HG02970 (cell line): ENCODE results near the gene RNF130.
"Not testable (repeated sequence)": the region's sequence is repeated elsewhere in the genome, so short reads cannot be mapped to it uniquely, and the experiment has no call there.

Experiments used
- ATAC-seq: cut with Tn5 transposase; IDR thresholded peaks from one replicate; pipeline ENCODE4 v1.9.1; 2021; ENCODE audit warnings: mild to moderate bottlenecking, moderate library complexity, moderate number of reproducible peaks; ENCODE audit not compliant: unreplicated experiment, low FRiP score

The RNF130 gene

GRCh38 chr5:180026734-180027458 lies 44.7 kb downstream of the RNF130 start:
- ATAC-seq, result no peak

GRCh38 chr5:180026320-180026719 lies 45.2 kb downstream of the RNF130 start:
- ATAC-seq, result no peak

- ATAC-seq, result no peak
Measured at GRCh38 chr5:180021900-180022299, 49.7 kb downstream of the RNF130 start.

- no peak for ATAC-seq
Measured at GRCh38 chr5:180020176-180020575, 51.4 kb downstream of the RNF130 start.

GRCh38 chr5:180018347-180019060 lies 53.1 kb downstream of the RNF130 start:
- no peak for ATAC-seq

GRCh38 chr5:180015523-180015922 lies 56.0 kb downstream of the RNF130 start:
- not testable (repeated sequence) for ATAC-seq

- no peak for ATAC-seq
Measured at GRCh38 chr5:180013678-180014077, 57.9 kb downstream of the RNF130 start.

GRCh38 chr5:180012316-180012715 lies 59.2 kb downstream of the RNF130 start:
- ATAC-seq, result no peak

GRCh38 chr5:180010636-180011035 lies 60.9 kb downstream of the RNF130 start:
- ATAC-seq, result no peak

- ATAC-seq, result no peak
Measured at GRCh38 chr5:180009581-180009980, 62.0 kb downstream of the RNF130 start.

GRCh38 chr5:180008433-180008832 lies 63.1 kb downstream of the RNF130 start:
- ATAC-seq, result no peak

GRCh38 chr5:180007582-180007981 lies 64.0 kb downstream of the RNF130 start:
- ATAC-seq, result no peak

GRCh38 chr5:180006141-180006540 lies 65.4 kb downstream of the RNF130 start:
- no peak for ATAC-seq

- ATAC-seq, result no peak
Measured at GRCh38 chr5:180003127-180003526, 68.4 kb downstream of the RNF130 start.

GRCh38 chr5:180001742-180002141 lies 69.8 kb downstream of the RNF130 start:
- no peak for ATAC-seq

GRCh38 chr5:180001136-180001535 lies 70.4 kb downstream of the RNF130 start:
- no peak for ATAC-seq

GRCh38 chr5:179998485-179998884 lies 73.1 kb downstream of the RNF130 start:
- ATAC-seq, result no peak

- no peak for ATAC-seq
Measured at GRCh38 chr5:179994583-179995323, 76.8 kb downstream of the RNF130 start.

- ATAC-seq, result not testable (repeated sequence)
Measured at GRCh38 chr5:179992855-179993254, 78.7 kb downstream of the RNF130 start.

- ATAC-seq, result no peak
Measured at GRCh38 chr5:179991106-179991505, 80.5 kb downstream of the RNF130 start.

- ATAC-seq, result not testable (repeated sequence)
Measured at GRCh38 chr5:179990525-179990924, 81.0 kb downstream of the RNF130 start.
